ENCODE results near the gene SIM2. TPM values are rescaled to one million over a fixed set of nuclear protein-coding genes. Genes with fewer than 3 reads are reported as not detected.
"Not testable (repeated sequence)": the region's sequence is repeated elsewhere in the genome, so short reads cannot be mapped to it uniquely, and the experiment has no call there.

Gene SIM2, protein sequence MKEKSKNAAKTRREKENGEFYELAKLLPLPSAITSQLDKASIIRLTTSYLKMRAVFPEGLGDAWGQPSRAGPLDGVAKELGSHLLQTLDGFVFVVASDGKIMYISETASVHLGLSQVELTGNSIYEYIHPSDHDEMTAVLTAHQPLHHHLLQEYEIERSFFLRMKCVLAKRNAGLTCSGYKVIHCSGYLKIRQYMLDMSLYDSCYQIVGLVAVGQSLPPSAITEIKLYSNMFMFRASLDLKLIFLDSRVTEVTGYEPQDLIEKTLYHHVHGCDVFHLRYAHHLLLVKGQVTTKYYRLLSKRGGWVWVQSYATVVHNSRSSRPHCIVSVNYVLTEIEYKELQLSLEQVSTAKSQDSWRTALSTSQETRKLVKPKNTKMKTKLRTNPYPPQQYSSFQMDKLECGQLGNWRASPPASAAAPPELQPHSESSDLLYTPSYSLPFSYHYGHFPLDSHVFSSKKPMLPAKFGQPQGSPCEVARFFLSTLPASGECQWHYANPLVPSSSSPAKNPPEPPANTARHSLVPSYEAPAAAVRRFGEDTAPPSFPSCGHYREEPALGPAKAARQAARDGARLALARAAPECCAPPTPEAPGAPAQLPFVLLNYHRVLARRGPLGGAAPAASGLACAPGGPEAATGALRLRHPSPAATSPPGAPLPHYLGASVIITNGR
- polyA plus RNA-seq = not detected

DNA sequence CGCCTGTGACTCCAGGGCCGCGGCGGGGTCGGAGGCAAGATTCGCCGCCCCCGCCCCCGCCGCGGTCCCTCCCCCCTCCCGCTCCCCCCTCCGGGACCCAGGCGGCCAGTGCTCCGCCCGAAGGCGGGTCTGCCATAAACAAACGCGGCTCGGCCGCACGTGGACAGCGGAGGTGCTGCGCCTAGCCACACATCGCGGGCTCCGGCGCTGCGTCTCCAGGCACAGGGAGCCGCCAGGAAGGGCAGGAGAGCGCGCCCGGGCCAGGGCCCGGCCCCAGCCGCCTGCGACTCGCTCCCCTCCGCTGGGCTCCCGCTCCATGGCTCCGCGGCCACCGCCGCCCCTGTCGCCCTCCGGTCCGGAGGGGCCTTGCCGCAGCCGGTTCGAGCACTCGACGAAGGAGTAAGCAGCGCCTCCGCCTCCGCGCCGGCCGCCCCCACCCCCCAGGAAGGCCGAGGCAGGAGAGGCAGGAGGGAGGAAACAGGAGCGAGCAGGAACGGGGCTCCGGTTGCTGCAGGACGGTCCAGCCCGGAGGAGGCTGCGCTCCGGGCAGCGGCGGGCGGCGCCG is at the start of gene SIM2:
Gene SIM2, plus strand, starts transcription at position 135 of the 565 bp plus-strand sequence. CDS start 632 bp downstream, outside the sequence.
- Mint-ChIP-seq H3K27ac (no peak within 1 kb of the TSS), H3K4me1 (peaks cover under 1 to 5% of the 10 kb centered on the region in 2 donors), H3K36me3 (no peaks in the 10 kb centered on the region), H3K4me3 (no peak within 1 kb of the TSS), H3K27me3 (ENCODE audit: low read depth in 3 of 3) (peaks cover 28 to 46% (median 43%) of the 10 kb centered on the region in 3 donors), H3K9me3 (no peaks in the 10 kb centered on the region)
- no peak for DNase-seq

DNA sequence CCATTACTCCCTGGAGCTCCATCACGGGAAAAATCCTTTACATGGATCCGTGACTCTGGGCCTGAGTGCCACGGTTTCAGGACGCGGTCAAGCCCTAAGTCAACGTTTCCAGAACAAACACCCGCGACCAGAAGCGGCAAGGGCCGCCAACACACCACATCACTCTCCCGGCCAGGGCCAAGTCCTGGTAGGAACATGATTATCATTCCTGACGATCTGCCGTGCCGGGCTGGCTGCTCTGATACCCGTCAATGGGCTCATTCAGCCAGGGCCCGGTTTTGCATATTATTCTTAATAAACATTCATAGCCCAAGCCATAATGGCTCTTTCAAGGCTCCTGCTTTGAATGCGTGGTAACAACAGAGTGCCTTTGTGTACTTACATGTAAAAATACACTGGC is 44.6 kb upstream of the SIM2 start:
- peaks cover 0 to 2% (median 0%) of the 10 kb centered on the region in 6 donors for H3K9me3 Mint-ChIP-seq

DNA sequence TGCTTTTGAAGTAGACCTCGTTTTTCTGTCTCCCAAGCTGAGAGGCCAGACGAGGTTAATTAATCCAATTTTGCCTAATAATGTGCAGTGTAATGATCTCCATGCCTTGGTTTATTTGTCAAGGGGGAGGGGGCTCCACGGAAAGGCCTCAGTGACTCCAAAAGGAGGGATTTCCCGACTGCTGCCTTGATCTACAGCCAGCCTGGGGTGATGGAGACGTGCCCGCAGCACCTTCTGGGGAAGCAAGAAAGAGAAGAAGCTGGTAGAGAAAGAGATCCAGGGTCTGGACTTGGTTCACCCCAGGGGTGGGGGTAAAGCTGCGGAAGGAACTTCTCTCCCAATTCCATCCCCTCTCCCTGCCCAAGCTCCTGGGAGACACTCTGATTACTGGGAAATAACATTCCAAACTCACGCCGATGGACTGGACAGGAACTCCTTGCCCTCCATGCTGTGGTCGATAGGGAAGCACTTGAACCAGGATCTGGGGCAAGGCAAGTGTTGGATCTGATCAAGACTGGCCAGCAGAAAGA is 44.1 kb upstream of the SIM2 start:
- H3K36me3 Mint-ChIP-seq = no peaks in the 10 kb centered on the region
- no peak overlapping the region for H3K4me3 Mint-ChIP-seq
- peaks cover 0 to 2% (median 0%) of the 10 kb centered on the region in 6 donors for H3K9me3 Mint-ChIP-seq
- DNase-seq = no peak
- H3K27me3 Mint-ChIP-seq (ENCODE audit: low read depth in 3 of 3) = peaks cover 0 to 8% (median 0%) of the 10 kb centered on the region in 3 donors
- no peak overlapping the region for H3K27ac Mint-ChIP-seq
- no peaks in the 10 kb centered on the region for H3K4me1 Mint-ChIP-seq

More for the DNA sequence above, 44.6 kb upstream of the SIM2 start:
- Mint-ChIP-seq H3K36me3 (no peaks in the 10 kb centered on the region), H3K27me3 (ENCODE audit: low read depth in 3 of 3) (peaks cover 0 to 8% (median 0%) of the 10 kb centered on the region in 3 donors), H3K4me1 (no peaks in the 10 kb centered on the region), H3K27ac (no peak overlapping the region), H3K4me3 (no peak overlapping the region)
- no peak for DNase-seq

DNA sequence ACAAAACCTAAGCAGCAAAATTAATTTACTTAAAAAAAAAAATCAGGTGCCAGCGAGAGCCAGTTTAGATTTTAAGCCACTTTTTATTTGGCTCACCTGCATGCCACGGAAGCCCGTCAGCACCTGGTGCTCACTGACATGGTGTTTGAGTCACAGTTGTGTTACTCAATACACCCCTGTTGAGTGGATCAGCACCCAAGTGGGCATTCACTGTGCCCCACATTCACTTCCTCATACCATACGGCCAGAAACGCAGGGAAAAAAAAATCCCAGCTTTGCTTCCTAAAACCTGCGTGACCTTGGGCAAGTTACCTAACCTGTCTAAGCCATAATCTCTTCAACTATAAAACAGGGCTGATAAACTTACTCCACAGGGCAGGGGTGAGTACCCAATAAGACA is 42.8 kb upstream of the SIM2 start:
- Mint-ChIP-seq H3K4me1 (no peaks in the 10 kb centered on the region), H3K27ac (no peak overlapping the region), H3K27me3 (ENCODE audit: low read depth in 3 of 3) (peaks cover 0 to 10% (median 2%) of the 10 kb centered on the region in 3 donors), H3K4me3 (no peak overlapping the region), H3K36me3 (no peaks in the 10 kb centered on the region), H3K9me3 (peaks cover 0 to 2% (median 0%) of the 10 kb centered on the region in 6 donors)
- DNase-seq = no peak

DNA sequence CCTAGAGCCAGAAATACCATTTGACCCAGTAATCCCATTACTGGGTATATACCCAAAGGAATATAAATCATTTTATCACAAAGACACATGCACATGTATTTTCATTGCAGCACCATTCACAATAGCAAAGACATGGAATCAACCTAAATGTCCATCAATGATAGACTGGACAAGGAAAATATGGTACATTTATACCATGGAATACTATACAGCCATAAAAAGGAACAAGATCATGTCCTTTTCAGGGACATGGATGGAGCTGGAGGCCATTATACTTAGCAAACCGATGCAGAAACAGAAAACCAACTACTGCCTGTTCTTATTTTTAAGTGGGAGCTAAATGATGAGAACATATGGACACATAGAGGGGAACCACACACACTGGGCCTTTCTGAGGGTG is 41.6 kb upstream of the SIM2 start:
- H3K27me3 Mint-ChIP-seq (ENCODE audit: low read depth in 3 of 3); H3K4me1 Mint-ChIP-seq; H3K27ac Mint-ChIP-seq; H3K9me3 Mint-ChIP-seq; H3K4me3 Mint-ChIP-seq; H3K36me3 Mint-ChIP-seq; DNase-seq: not testable (repeated sequence)

DNA sequence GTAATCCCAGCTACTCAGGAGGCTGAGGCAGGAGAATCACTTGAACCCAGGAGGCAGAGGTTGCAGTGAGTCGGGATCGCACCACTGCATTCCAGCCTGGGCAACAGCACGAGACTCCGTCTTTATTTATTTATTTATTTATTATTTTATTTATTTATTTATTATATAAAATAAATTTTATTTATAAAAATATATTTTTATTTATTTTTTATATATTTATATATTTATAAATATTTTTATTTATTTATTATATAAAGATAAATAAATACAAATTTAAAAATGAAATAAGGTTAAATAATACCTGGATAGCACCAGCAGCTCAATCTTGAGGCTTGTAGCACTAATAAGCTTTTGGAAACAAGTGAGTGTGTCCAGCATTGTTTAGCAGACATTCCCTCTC is 40.9 kb upstream of the SIM2 start:
- peaks cover 0 to 2% (median 0%) of the 10 kb centered on the region in 6 donors for H3K9me3 Mint-ChIP-seq
- no peaks in the 10 kb centered on the region for H3K36me3 Mint-ChIP-seq
- H3K27me3 Mint-ChIP-seq (ENCODE audit: low read depth in 3 of 3) = peaks cover 1 to 6% (median 2%) of the 10 kb centered on the region in 3 donors
- no peak overlapping the region for H3K4me3 Mint-ChIP-seq
- no peaks in the 10 kb centered on the region for H3K4me1 Mint-ChIP-seq
- no peak for DNase-seq
- no peak overlapping the region for H3K27ac Mint-ChIP-seq

DNA sequence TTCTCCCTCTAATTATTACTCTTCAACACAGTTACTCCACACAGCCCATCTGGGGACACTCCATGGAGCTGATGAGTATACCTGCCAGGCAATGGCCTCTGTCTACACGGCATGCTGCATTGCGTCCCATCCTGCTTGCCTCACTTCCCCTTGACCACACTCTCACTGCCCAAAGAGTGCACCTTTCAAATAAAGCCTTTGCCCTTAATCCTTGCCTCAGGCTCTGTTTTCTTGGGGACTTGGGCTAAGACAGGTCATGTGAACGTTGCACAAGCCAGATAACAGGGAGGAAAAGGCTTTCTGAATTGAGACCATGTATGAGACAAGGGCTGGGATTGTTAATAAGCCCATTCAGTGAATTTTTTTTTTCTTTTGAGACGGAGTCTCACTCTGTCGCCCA is 40.0 kb upstream of the SIM2 start:
- Mint-ChIP-seq H3K4me3 (no peak overlapping the region), H3K4me1 (no peaks in the 10 kb centered on the region), H3K9me3 (peaks cover 0 to 2% (median 0%) of the 10 kb centered on the region in 6 donors)

DNA sequence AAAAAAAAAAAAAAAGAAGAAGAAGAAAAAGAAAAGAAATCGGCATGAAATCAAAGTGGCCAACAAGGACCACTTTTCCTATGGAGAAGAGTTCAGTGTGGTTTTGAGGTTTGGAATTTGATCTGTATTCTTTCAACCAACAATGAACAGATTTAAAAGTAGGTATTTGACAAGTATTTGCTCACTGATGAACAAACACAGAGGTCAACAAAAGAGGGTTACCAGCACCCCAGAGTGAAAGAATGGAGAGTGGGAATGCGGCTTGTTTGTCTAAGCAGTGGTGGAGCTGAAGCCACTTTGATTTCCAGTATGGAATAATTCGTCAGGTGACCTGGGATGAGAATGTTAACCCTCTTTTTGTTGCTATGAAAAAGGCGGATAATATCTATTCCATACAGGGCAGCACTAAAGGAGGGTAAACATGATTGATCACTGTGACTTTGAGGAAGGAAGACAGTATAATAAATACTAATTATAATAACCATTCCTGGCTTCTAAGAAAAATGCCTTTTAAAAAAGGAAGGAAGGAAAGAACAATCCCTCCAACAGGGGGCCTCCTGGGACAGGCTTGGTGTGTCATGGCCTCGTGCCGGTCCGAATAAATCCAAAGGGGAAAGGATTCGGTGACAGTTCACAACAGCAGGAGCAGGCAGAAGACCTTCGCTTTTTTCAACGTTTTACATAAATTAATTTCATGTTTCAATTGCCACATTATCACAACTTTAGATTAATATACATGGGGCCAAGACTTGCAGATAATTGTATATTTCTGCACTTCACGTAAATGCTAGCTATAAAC is 37.2 kb upstream of the SIM2 start:
- Mint-ChIP-seq H3K27ac (no peak overlapping the region), H3K27me3 (ENCODE audit: low read depth in 3 of 3) (peaks cover 2 to 7% (median 6%) of the 10 kb centered on the region in 3 donors), H3K9me3 (peaks cover 0 to 2% (median 0%) of the 10 kb centered on the region in 6 donors), H3K4me3 (no peak overlapping the region), H3K4me1 (no peaks in the 10 kb centered on the region), H3K36me3 (no peaks in the 10 kb centered on the region)
- DNase-seq = no peak

More for the DNA sequence above, 40.0 kb upstream of the SIM2 start:
- H3K27me3 Mint-ChIP-seq (ENCODE audit: low read depth in 3 of 3) = peaks cover 2 to 7% (median 6%) of the 10 kb centered on the region in 3 donors
- H3K36me3 Mint-ChIP-seq = no peaks in the 10 kb centered on the region
- no peak for DNase-seq
- H3K27ac Mint-ChIP-seq = no peak overlapping the region

DNA sequence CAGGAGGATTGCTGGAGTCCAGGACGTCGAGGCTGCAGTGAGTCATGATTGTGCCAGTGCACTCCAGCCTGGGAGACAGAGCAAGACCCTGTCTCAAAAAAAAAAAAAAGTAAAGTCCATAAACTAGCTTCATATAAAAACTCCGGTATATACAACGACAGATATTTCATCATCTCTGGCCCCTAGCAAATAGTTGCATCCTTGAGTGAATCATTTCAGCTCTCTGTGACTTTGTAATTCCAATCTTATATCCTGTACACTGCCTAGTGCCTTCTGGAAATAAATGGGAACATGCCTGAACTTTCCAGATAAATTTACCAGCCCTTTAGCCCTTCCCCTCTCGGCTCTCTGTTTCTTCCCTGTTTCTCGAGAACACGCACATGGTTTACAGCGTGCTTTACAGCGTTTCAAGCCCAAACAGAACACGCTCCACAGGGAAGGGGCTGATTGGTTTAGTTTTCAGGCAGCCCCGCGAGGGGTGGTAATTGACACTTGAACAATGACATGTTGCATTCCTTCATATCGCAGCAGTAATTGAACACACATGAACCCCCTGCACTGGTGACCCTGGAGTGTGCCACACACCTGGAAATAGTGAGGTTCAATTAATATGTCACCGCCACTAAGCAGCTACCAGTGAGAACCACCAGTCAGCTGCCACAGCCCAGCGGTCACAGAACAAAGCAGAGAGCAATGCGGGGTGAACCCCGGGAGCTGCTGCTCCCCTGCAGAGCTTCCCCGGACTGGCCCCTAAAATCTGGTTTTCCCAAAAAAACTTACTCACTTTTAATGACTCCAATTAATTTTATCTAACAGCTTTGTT is 35.7 kb upstream of the SIM2 start:
- peaks cover 0 to 2% (median 0%) of the 10 kb centered on the region in 6 donors for H3K9me3 Mint-ChIP-seq
- no peak overlapping the region for H3K27ac Mint-ChIP-seq
- H3K4me1 Mint-ChIP-seq = no peaks in the 10 kb centered on the region
- H3K27me3 Mint-ChIP-seq (ENCODE audit: low read depth in 3 of 3) = peaks cover 5 to 7% (median 6%) of the 10 kb centered on the region in 3 donors
- H3K4me3 Mint-ChIP-seq = no peak overlapping the region
- DNase-seq = no peak
- no peaks in the 10 kb centered on the region for H3K36me3 Mint-ChIP-seq

DNA sequence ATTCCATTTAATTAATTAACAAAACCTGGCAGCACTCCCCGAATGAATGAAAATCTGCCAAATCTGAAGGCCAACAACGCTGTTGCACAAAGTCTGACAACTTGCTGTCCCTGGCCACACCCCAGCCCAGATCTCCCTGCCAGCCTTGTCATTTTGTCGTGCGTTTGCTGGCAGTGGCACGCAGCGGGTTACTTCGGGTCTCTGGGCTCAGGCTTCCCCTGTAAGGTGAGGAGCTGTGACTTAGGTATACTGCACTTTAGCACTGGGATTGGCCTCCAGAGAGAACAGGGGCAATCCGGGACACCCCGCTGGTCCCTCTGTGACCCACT is 34.3 kb upstream of the SIM2 start:
- no peak overlapping the region for H3K27ac Mint-ChIP-seq
- no peaks in the 10 kb centered on the region for H3K4me1 Mint-ChIP-seq
- peaks cover 5 to 7% (median 6%) of the 10 kb centered on the region in 3 donors for H3K27me3 Mint-ChIP-seq (ENCODE audit: low read depth in 3 of 3)
- H3K9me3 Mint-ChIP-seq = no peaks in the 10 kb centered on the region
- no peaks in the 10 kb centered on the region for H3K36me3 Mint-ChIP-seq
- DNase-seq = no peak
- no peak overlapping the region for H3K4me3 Mint-ChIP-seq

DNA sequence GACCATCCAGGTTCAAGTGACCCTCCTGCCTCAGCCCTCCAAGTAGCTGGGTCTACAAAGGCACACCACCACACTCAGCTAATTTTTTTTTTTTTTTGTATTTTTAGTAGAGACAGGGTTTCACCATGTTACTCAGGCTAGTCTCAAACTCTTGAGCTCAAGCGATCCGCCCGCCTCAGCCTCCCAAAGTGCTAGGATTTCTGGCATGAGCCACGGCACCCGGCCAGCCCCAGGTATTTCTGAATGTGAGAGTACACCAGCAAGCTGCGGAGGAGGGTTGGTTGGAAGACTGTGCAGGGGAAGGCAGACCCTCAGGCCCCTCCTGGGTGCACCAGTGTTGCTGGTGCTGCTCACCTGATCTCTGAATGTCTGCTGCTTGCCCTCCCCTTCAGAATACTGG is 33.1 kb upstream of the SIM2 start:
- Mint-ChIP-seq H3K4me3 (no peak overlapping the region), H3K27ac (no peak overlapping the region), H3K9me3 (no peaks in the 10 kb centered on the region), H3K27me3 (ENCODE audit: low read depth in 3 of 3) (peaks cover 5 to 10% (median 6%) of the 10 kb centered on the region in 3 donors), H3K4me1 (no peaks in the 10 kb centered on the region), H3K36me3 (no peaks in the 10 kb centered on the region)
- DNase-seq = no peak

DNA sequence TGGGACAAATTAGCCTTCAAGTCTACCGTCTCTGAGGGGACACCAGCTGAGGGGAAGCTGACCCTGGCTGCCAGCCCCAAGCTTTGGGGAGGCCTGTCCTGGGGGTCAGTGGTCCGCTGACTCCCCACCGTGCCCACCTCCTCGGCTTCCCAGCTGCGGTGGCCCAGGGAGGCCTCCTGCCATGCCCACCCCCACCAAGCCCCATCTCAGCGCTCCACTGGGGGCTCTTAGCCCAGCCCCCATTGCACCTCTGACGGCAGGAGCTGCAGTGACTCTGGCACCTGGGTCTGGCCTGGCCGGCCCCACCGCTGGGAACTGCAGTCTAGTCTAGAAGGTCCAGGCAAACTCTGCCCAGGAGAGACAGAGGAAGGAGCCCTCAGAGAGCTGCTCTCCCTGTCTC is 30.2 kb upstream of the SIM2 start:
- no peak overlapping the region for H3K4me3 Mint-ChIP-seq

DNA sequence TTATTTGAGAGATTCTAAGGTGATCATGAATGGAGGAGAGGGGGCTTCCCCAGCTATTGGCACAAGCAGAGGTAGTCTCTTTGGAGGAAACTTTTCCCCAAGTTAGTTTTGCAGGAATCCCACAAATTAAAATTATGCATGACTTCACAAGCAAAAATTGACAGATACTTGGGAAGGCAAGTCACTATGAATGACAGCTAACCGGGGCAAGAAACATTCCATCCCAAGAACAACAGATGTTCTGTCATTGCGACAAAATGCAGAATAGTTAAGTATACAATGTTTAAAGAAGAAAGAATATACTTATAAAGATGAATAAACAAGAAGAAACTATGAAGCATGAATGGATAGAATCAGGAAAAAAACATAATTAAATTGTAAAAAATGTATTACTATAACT is 27.1 kb upstream of the SIM2 start:
- Mint-ChIP-seq H3K27ac (no peak overlapping the region), H3K4me1 (no peaks in the 10 kb centered on the region), H3K4me3 (no peak overlapping the region), H3K36me3 (no peaks in the 10 kb centered on the region), H3K27me3 (ENCODE audit: low read depth in 3 of 3) (peaks cover 2 to 10% (median 5%) of the 10 kb centered on the region in 3 donors), H3K9me3 (no peaks in the 10 kb centered on the region)
- DNase-seq = no peak

More for the DNA sequence above, 30.2 kb upstream of the SIM2 start:
- H3K4me1 Mint-ChIP-seq = no peaks in the 10 kb centered on the region
- H3K27ac Mint-ChIP-seq = no peak overlapping the region
- no peak for DNase-seq
- H3K27me3 Mint-ChIP-seq (ENCODE audit: low read depth in 3 of 3) = peaks cover 0 to 6% (median 3%) of the 10 kb centered on the region in 3 donors
- no peaks in the 10 kb centered on the region for H3K36me3 Mint-ChIP-seq
- H3K9me3 Mint-ChIP-seq = no peaks in the 10 kb centered on the region

Measured in immature natural killer cell (primary cell).